ENCODE results near the gene SLC22A1.
"Not testable (repeated sequence)": the region's sequence is repeated elsewhere in the genome, so short reads cannot be mapped to it uniquely, and the experiment has no call there.

The SLC22A1 gene

GRCh38 chr6:160124007-160124406 is 2.4 kb downstream of the SLC22A1 start:
- TF ChIP-seq CTCF (IDR thresholded peaks at IDR 0.05; ENCODE audit: low read depth, low read length): no peak
- peaks cover 4% of the 10 kb centered on the region; the same call in 1 of the 2 replicates for H3K27me3 ChIP-seq
- H3K4me3 ChIP-seq (ENCODE audit: low read depth, low read length): no peak overlapping the region
- H3K36me3 ChIP-seq: no peaks in the 10 kb centered on the region
- DNase-seq: no peak
- H3K4me1 ChIP-seq: no peaks in the 10 kb centered on the region
- H3K9me3 ChIP-seq: no peaks in the 10 kb centered on the region

DNA sequence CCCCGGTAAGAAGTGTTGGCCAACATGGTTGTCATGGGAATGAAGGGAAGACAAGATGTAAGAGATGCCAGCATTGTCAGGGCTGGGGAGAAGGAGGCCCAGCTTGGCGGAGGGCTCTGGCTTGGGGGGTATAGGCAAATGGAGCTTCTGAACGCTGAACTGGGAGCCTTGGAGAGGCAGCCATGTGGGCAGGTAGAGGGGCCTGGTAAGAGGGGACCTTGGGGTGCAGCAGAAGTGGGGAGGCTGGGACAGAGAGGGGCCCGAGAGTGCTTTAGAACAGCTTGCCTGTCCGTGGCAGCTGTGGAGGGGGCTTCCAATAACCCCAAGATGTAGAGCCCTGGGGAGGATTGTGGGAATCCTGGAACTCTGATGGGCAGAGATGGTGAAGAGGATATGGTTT is 3.0 kb downstream of the SLC22A1 start:
- TF ChIP-seq CTCF (IDR thresholded peaks at IDR 0.05; ENCODE audit: low read depth, low read length): no peak
- no peaks in the 10 kb centered on the region for H3K36me3 ChIP-seq
- H3K27me3 ChIP-seq: peaks cover 7% of the 10 kb centered on the region; the same call in 1 of the 2 replicates
- no peak for DNase-seq
- no peak overlapping the region for H3K4me3 ChIP-seq (ENCODE audit: low read depth, low read length)
- no peaks in the 10 kb centered on the region for H3K4me1 ChIP-seq
- H3K9me3 ChIP-seq: no peaks in the 10 kb centered on the region

DNA sequence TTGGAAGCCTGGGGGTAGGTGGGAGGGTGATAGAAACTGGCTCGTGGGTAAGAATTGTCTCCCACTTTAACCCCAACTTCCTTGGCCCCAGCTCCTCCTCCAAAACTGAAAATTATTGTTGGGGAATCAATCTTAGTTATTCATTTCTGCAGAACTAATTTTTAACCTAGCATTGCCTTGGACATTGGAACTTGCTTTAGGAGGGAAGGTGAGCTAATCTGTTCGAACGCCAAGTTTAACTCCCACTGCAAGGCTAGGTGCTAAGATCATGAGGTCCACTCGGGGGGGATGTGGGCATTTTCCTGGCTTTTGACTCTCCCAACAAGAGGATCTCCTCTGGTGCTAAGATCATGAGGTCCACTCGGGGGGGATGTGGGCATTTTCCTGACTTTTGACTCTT is 3.5 kb downstream of the SLC22A1 start:
- not testable (repeated sequence) for H3K27me3 ChIP-seq; H3K4me3 ChIP-seq (ENCODE audit: low read depth, low read length); DNase-seq; H3K9me3 ChIP-seq; H3K36me3 ChIP-seq; H3K4me1 ChIP-seq

GRCh38 chr6:160127270-160128124 is 5.9 kb downstream of the SLC22A1 start:
- no peak for DNase-seq
- no peaks in the 10 kb centered on the region for H3K4me1 ChIP-seq
- H3K36me3 ChIP-seq: no peaks in the 10 kb centered on the region
- no peaks in the 10 kb centered on the region for H3K9me3 ChIP-seq
- H3K4me3 ChIP-seq (ENCODE audit: low read depth, low read length): no peak overlapping the region
- TF ChIP-seq CTCF (IDR thresholded peaks at IDR 0.05; ENCODE audit: low read depth, low read length): no peak
- H3K27me3 ChIP-seq: peaks cover 7% of the 10 kb centered on the region; the same call in 1 of the 2 replicates

DNA sequence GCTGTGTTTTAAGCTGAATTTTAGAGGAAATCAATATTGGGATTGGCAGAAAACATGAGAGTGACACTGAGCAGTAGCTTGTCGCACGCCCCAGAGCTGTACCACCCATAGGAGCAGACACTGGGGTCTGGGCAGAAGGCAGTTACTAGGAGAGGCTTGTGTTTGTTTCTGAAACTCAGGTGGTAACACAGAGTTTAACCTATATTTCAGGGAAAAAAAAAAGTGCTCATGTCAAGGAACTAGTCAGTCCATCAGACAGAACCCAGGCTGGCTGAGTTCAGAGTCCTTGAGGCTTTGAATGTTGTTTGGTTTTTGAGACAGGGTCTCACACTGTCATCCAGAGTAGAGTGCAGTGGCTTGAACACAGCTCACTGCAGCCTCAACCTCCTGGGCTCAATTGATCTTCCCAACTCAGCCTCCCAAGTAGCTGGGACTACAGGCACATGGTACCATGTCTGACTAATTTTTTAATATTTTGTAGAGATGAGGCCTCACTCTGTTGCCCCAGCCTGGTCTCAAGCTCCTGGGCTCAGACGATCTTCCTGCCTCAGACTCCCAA is 6.6 kb downstream of the SLC22A1 start:
- DNase-seq: no peak
- Histone ChIP-seq H3K4me3 (ENCODE audit: low read depth, low read length) (no peak overlapping the region), H3K27me3 (peaks cover 7% of the 10 kb centered on the region; the same call in 1 of the 2 replicates), H3K36me3 (no peaks in the 10 kb centered on the region), H3K9me3 (no peaks in the 10 kb centered on the region), H3K4me1 (no peaks in the 10 kb centered on the region)
- no peak for TF ChIP-seq CTCF (IDR thresholded peaks at IDR 0.05; ENCODE audit: low read depth, low read length)

DNA sequence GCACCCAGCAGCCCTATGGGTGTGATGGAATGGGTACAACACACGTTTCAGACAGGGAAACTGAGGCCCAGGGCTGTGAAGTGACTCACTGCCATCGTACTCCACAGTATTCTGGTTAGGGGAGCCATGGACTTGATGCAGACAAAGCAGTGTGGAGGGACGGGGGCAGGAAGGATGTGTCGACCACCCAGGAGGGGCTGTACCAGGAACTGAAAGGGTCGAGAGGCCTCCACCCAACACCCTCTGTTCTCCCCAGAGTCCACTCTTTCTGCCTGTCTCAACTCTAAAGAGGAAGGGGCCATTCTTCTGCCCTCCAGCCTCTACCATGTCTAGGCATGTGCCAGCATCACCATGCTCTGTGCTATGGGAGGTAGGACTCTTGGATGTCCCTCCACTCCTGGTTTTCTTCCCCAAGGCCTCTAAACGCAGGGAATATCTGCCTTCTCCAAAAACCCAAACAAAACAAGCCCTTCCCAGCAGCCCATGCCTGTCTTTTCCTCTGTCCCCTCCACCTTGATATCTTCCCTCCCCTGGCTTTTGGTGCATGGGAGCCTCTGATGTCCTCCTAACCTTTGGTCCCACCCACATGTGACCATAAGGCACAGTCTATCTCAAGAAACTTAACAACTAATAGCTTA is 7.4 kb downstream of the SLC22A1 start:
- TF ChIP-seq CTCF (IDR thresholded peaks at IDR 0.05; ENCODE audit: low read depth, low read length): no peak
- DNase-seq: no peak
- Histone ChIP-seq H3K27me3 (peaks cover 7% of the 10 kb centered on the region; the same call in 1 of the 2 replicates), H3K9me3 (no peaks in the 10 kb centered on the region), H3K4me3 (ENCODE audit: low read depth, low read length) (no peak overlapping the region), H3K4me1 (no peaks in the 10 kb centered on the region), H3K36me3 (no peaks in the 10 kb centered on the region)

Data from BE2C (cell line).